GM18907 (cell line): Measurements from ENCODE around the gene TNFRSF1A.
"Not testable (repeated sequence)": the region's sequence is repeated elsewhere in the genome, so short reads cannot be mapped to it uniquely, and the experiment has no call there.

Experiments
- ATAC-seq: cut with Tn5 transposase; IDR thresholded peaks from one replicate; pipeline ENCODE4 v1.9.1; 2021; ENCODE audit warnings: mild to moderate bottlenecking, moderate library complexity; ENCODE audit not compliant: unreplicated experiment

TNFRSF1A gene

GRCh38 chr12:6307529-6307928, 34.3 kb downstream of the TNFRSF1A start:
- no peak for ATAC-seq

GRCh38 chr12:6306599-6307220, 35.2 kb downstream of the TNFRSF1A start:
- no peak for ATAC-seq

GRCh38 chr12:6306151-6306550, 35.7 kb downstream of the TNFRSF1A start:
- ATAC-seq: no peak

- no peak for ATAC-seq
Measured at GRCh38 chr12:6303071-6303470, 38.8 kb downstream of the TNFRSF1A start.

- no peak for ATAC-seq
Measured at GRCh38 chr12:6302621-6303020, 39.3 kb downstream of the TNFRSF1A start.

GRCh38 chr12:6301721-6302120, 40.2 kb downstream of the TNFRSF1A start:
- ATAC-seq: no peak

- ATAC-seq: no peak
Measured at GRCh38 chr12:6297170-6297569, 44.7 kb downstream of the TNFRSF1A start.

GRCh38 chr12:6295094-6295811, 46.6 kb downstream of the TNFRSF1A start:
- ATAC-seq: no peak

GRCh38 chr12:6294156-6295093, 47.5 kb downstream of the TNFRSF1A start:
- ATAC-seq: no peak

GRCh38 chr12:6292606-6293005, 49.3 kb downstream of the TNFRSF1A start:
- no peak for ATAC-seq

GRCh38 chr12:6289906-6290305, 52.0 kb downstream of the TNFRSF1A start:
- ATAC-seq: not testable (repeated sequence)

GRCh38 chr12:6289081-6289480, 52.8 kb downstream of the TNFRSF1A start:
- ATAC-seq: not testable (repeated sequence)

- no peak for ATAC-seq
Measured at GRCh38 chr12:6288235-6288634, 53.6 kb downstream of the TNFRSF1A start.

- no peak for ATAC-seq
Measured at GRCh38 chr12:6285532-6286306, 56.2 kb downstream of the TNFRSF1A start.

- peak; percentile 51 for ATAC-seq
Measured at GRCh38 chr12:6285063-6285477, 56.8 kb downstream of the TNFRSF1A start.

GRCh38 chr12:6284273-6284672, 57.6 kb downstream of the TNFRSF1A start:
- no peak for ATAC-seq

- no peak for ATAC-seq
Measured at GRCh38 chr12:6282453-6282840, 59.4 kb downstream of the TNFRSF1A start.

GRCh38 chr12:6281081-6281809, 60.6 kb downstream of the TNFRSF1A start:
- no peak for ATAC-seq

- no peak for ATAC-seq
Measured at GRCh38 chr12:6280672-6281071, 61.2 kb downstream of the TNFRSF1A start.

- ATAC-seq: no peak
Measured at GRCh38 chr12:6280053-6280469, 61.8 kb downstream of the TNFRSF1A start.
